Prostate gland (tissue), 2 donors: ENCODE measurements around the gene WDR5.
"Not testable (repeated sequence)": the region's sequence is repeated elsewhere in the genome, so short reads cannot be mapped to it uniquely, and the experiment has no call there.

Experiments
- POLR2A ChIP-seq: fragments of 450-650 bp; IDR thresholded peaks from one replicate; pipeline ENCODE4 v1.6.1; 2016; ENCODE audit warnings: antibody characterized with exemption, mild to moderate bottlenecking
- POLR2AphosphoS5 ChIP-seq: sonication (generic); formaldehyde crosslinking; IDR thresholded peaks from one replicate; pipeline ENCODE4 v1.6.1; 2017; ENCODE audit warnings: antibody characterized with exemption
- TF ChIP-seq, protein P1 (sequence below), 4 experiments: fragments of 200-600 bp in 2 of 4; fragments of 450-650 bp in 2 of 4; sonication (generic) in 2 of 4; IDR thresholded peaks; 1 replicate in 3 of 4; 2 replicates in 1 of 4; pipeline ENCODE4 v1.5.1; 2016 to 2019; ENCODE audit warnings: antibody characterized with exemption in 4 of 4, mild to moderate bottlenecking in 2 of 4, moderate library complexity in 2 of 4

DNA sequence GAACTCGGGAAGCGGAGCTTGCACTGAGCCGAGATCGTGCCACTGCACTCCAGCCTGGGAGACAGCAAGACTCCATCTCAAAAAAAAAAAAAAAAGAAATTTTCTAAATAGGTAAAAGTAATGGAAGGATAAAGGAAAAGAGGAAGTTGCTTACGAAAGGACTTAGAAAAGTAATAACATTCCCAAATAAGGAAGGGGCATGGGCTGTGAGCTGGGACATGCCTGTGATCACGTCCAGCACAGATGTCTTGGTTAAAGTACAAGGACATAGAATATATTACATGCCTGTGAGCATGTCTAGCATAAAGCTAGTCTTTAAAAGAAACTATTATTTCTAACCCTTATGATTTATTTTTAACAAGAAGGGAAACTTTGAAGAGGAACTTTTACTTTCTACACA lies 34.7 kb upstream of the WDR5 start:
- not testable (repeated sequence) for TF ChIP-seq POLR2A, POLR2AphosphoS5
- TF ChIP-seq, protein P1, sequence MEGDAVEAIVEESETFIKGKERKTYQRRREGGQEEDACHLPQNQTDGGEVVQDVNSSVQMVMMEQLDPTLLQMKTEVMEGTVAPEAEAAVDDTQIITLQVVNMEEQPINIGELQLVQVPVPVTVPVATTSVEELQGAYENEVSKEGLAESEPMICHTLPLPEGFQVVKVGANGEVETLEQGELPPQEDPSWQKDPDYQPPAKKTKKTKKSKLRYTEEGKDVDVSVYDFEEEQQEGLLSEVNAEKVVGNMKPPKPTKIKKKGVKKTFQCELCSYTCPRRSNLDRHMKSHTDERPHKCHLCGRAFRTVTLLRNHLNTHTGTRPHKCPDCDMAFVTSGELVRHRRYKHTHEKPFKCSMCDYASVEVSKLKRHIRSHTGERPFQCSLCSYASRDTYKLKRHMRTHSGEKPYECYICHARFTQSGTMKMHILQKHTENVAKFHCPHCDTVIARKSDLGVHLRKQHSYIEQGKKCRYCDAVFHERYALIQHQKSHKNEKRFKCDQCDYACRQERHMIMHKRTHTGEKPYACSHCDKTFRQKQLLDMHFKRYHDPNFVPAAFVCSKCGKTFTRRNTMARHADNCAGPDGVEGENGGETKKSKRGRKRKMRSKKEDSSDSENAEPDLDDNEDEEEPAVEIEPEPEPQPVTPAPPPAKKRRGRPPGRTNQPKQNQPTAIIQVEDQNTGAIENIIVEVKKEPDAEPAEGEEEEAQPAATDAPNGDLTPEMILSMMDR (IDR thresholded peaks at IDR 0.05) = not testable (repeated sequence)
